Upper lobe of right lung (tissue), 1 donor: ENCODE results near the gene TNFSF4. TPM values are rescaled to one million over a fixed set of nuclear protein-coding genes. Genes with fewer than 3 reads are reported as not detected.

Experiments
- ATAC-seq: fragments of 200-7000 bp; cut with Tn5 transposase; one replicate; pipeline ENCODE4 v1.9.1; 2020; ENCODE audit warnings: mild to moderate bottlenecking, moderate library complexity
- DNase-seq: peaks from one replicate; pipeline ENCODE4 v3.0.0-alpha.2; 2020
- H3K27ac ChIP-seq: fragments of 200-600 bp; one replicate; pipeline ENCODE4 v1.8.0; 2022
- H3K27me3 ChIP-seq: fragments of 200-600 bp; one replicate; pipeline ENCODE4 v1.8.0; 2022; ENCODE audit warnings: mild to moderate bottlenecking
- H3K36me3 ChIP-seq: fragments of 200-600 bp; one replicate; pipeline ENCODE4 v1.8.0; 2022
- H3K4me1 ChIP-seq: fragments of 200-600 bp; one replicate; pipeline ENCODE4 v1.8.0; 2022
- H3K4me3 ChIP-seq: fragments of 200-600 bp; one replicate; pipeline ENCODE4 v1.8.0; 2022; ENCODE audit warnings: mild to moderate bottlenecking
- H3K9me3 ChIP-seq: fragments of 200-600 bp; one replicate; pipeline ENCODE4 v1.8.0; 2022
- intact Hi-C: fragments of 100-400 bp; cut with DNase I; formaldehyde crosslinking; loops from one replicate; pipeline ENCODE4 v1.11.0; 2022
- long read RNA-seq: library from polyadenylated mRNA; unstranded; transcript quantifications from one replicate; pipeline ENCODE4 v2.0.0, GENCODE V29; 2021
- total RNA-seq: library from RNA; stranded (reverse); fragmentation: NEBNext Ultra II Directional; extraction: Animal tissue kit (Norgen Biotek cat#: 25700); gene quantifications from one replicate; pipeline ENCODE4 v1.2.1, GENCODE V29; 2021
- TF ChIP-seq, protein P1 (sequence below): fragments of 200-600 bp; IDR thresholded peaks from one replicate; pipeline ENCODE4 v1.8.0; 2022; ENCODE audit warnings: antibody characterized with exemption
- donor health status: DM: no; HTN: yes; CAD: no; lungs with severe emphysema.

TNFSF4 gene, protein sequence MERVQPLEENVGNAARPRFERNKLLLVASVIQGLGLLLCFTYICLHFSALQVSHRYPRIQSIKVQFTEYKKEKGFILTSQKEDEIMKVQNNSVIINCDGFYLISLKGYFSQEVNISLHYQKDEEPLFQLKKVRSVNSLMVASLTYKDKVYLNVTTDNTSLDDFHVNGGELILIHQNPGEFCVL
- 0.72 TPM for total RNA-seq
- long read RNA-seq, partial matches to known transcripts: 0 of 1 reads
- long read RNA-seq, other reads (novel, unspliced or antisense): 0 of 1 reads

GRCh38 chr1:173206816-173207568 is at the start of gene TNFSF4:
TSS of gene TNFSF4 (minus strand) at chr1:173207331. CDS start at chr1:173207176, 155 bp downstream.
- no peak within 1 kb of the TSS for H3K27ac ChIP-seq
- H3K4me1 ChIP-seq: peaks cover 21% of the 10 kb centered on the region
- no peak for DNase-seq

DNA sequence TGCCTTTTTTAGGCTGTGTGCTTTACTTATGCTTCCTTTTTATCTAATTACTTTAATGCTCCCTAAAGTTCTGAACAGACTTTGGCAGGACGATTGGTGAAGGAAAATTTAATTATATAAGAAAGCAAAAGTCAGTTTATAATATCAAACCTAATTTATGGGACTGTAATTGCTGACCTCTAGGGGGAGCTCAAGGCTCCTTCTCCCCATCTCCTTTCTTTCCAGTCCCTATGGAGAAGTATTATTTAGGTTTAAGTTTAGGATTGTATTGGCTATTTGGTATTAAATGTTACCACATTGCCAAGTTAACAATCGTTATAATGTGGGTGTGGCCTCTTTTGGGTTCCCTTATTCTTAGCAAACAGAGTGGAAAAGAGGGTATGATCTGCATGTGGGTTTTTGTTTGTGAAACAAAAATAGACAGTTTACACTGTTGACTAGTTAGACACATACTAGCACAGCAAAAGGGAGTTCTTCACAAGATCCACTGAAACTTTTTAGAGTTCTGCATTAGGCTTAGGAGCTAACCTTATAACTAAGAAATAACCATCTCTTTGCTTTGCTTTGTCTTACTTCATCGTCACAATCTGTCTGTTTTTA is 48.2 kb upstream of the TNFSF4 start:
- no peaks in the 10 kb centered on the region for H3K4me1 ChIP-seq
- DNase-seq (no peak), ATAC-seq (peak; percentile 68)
- intact Hi-C loops: no loop called here
- no peak overlapping the region for H3K4me3 ChIP-seq
- no peak overlapping the region for H3K27ac ChIP-seq
- no peaks in the 10 kb centered on the region for H3K27me3 ChIP-seq
- TF ChIP-seq, protein P1, sequence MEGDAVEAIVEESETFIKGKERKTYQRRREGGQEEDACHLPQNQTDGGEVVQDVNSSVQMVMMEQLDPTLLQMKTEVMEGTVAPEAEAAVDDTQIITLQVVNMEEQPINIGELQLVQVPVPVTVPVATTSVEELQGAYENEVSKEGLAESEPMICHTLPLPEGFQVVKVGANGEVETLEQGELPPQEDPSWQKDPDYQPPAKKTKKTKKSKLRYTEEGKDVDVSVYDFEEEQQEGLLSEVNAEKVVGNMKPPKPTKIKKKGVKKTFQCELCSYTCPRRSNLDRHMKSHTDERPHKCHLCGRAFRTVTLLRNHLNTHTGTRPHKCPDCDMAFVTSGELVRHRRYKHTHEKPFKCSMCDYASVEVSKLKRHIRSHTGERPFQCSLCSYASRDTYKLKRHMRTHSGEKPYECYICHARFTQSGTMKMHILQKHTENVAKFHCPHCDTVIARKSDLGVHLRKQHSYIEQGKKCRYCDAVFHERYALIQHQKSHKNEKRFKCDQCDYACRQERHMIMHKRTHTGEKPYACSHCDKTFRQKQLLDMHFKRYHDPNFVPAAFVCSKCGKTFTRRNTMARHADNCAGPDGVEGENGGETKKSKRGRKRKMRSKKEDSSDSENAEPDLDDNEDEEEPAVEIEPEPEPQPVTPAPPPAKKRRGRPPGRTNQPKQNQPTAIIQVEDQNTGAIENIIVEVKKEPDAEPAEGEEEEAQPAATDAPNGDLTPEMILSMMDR: peak; percentile 74
- H3K36me3 ChIP-seq: no peaks in the 10 kb centered on the region
- no peaks in the 10 kb centered on the region for H3K9me3 ChIP-seq

More at GRCh38 chr1:173206816-173207568, at the start of gene TNFSF4:
- H3K27me3 ChIP-seq: no peaks in the 10 kb centered on the region
- H3K36me3 ChIP-seq: no peaks in the 10 kb centered on the region
- H3K4me3 ChIP-seq: peak within 1 kb of the TSS; percentile 25
- intact Hi-C loops: loop anchor here (10.0 kb wide), 1 partner anchor 462 kb away; no protein-coding TSS in a partner anchor
- TF ChIP-seq, protein P1: no peak
- no peaks in the 10 kb centered on the region for H3K9me3 ChIP-seq
- peak; percentile 42 for ATAC-seq

DNA sequence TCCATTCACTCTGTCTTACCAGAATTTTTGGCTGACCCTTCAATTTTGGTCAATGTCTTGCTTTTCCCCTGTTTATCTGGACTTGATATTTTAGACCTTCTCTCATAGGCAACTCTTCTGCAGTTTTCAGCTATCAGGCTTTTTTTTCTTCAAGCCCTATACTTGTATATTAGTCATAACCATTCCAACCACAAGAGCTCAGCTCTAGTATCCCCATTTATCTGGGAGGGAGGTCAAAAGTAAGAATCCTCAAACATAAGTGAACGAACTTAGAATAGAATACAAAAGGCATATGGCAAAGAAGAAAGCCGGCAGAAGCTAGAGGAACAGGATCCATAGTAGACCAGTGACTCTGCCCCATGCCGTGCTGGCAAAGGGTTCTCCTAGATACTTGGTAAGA is 45.9 kb upstream of the TNFSF4 start:
- H3K4me3 ChIP-seq: no peak overlapping the region

GRCh38 chr1:173249349-173249748 is 42.2 kb upstream of the TNFSF4 start:
- H3K36me3 ChIP-seq: no peaks in the 10 kb centered on the region
- peak; percentile 84 for ATAC-seq

More for the DNA sequence above, 45.9 kb upstream of the TNFSF4 start:
- Histone ChIP-seq H3K9me3 (no peaks in the 10 kb centered on the region), H3K27ac (no peak overlapping the region), H3K27me3 (no peaks in the 10 kb centered on the region), H3K4me1 (no peaks in the 10 kb centered on the region), H3K36me3 (no peaks in the 10 kb centered on the region)
- intact Hi-C loops: no loop called here
- TF ChIP-seq, protein P1: no peak
- ATAC-seq (no peak), DNase-seq (no peak)

GRCh38 chr1:173248247-173248940 is 41.3 kb upstream of the TNFSF4 start:
- Histone ChIP-seq H3K36me3 (no peaks in the 10 kb centered on the region), H3K9me3 (no peaks in the 10 kb centered on the region), H3K27ac (no peak overlapping the region), H3K4me3 (no peak overlapping the region), H3K4me1 (no peaks in the 10 kb centered on the region), H3K27me3 (no peaks in the 10 kb centered on the region)
- TF ChIP-seq, protein P1: no peak
- ATAC-seq: no peak
- intact Hi-C loops: no loop called here
- DNase-seq: no peak

More at GRCh38 chr1:173249349-173249748, 42.2 kb upstream of the TNFSF4 start:
- H3K27ac ChIP-seq: no peak overlapping the region
- H3K4me3 ChIP-seq: no peak overlapping the region
- H3K4me1 ChIP-seq: no peaks in the 10 kb centered on the region
- TF ChIP-seq, protein P1: no peak
- intact Hi-C loops: no loop called here
- no peaks in the 10 kb centered on the region for H3K9me3 ChIP-seq
- DNase-seq: no peak
- H3K27me3 ChIP-seq: no peaks in the 10 kb centered on the region
